SK-N-SH (cell line): ENCODE measurements around the gene PNKD.

Experiments used
- CTCF ChIP-seq: fragments of 200-600 bp; sonication (generic); IDR thresholded peaks from 2 replicates; pipeline ENCODE4 v1.6.1; 2017; ENCODE audit warnings: antibody characterized with exemption, mild to moderate bottlenecking, moderate library complexity
- EP300 ChIP-seq, 2 experiments: IDR thresholded peaks; 2 replicates each; pipeline versions ENCODE4 v1.4.0 to v1.6.1; 2012; ENCODE audit warnings: borderline replicate concordance in 1 of 2, low read depth in 1 of 2, low read length in 1 of 2
- EZH2phosphoT487 ChIP-seq: fragments of 200-600 bp; sonication (generic); IDR thresholded peaks from 2 replicates; pipeline ENCODE4 v1.6.1; 2017; ENCODE audit warnings: low read depth, mixed run types, mild to moderate bottlenecking, antibody characterized with exemption, moderate library complexity, borderline replicate concordance
- FOSL2 ChIP-seq: IDR thresholded peaks from 2 replicates; pipeline ENCODE4 v1.4.0; 2012; ENCODE audit warnings: low read depth, mild to moderate bottlenecking, moderate library complexity, borderline replicate concordance
- MXI1 ChIP-seq: IDR thresholded peaks from 2 replicates; pipeline ENCODE4 v1.6.1; 2012; ENCODE audit warnings: mild to moderate bottlenecking, low read depth, low read length, improper control_type of control experiment
- PBX3 ChIP-seq: IDR thresholded peaks from 2 replicates; pipeline ENCODE4; 2012
- POLR2AphosphoS5 ChIP-seq: IDR thresholded peaks from 2 replicates; pipeline ENCODE4 v1.6.1; 2012; ENCODE audit warnings: low read depth, low read length
- RAD21 ChIP-seq: IDR thresholded peaks from 2 replicates; pipeline ENCODE4 v1.6.1; 2012; ENCODE audit warnings: mild to moderate bottlenecking, low read length
- RCOR1 ChIP-seq: fragments of 150-350 bp; IDR thresholded peaks from 2 replicates; pipeline ENCODE4 v1.6.1; 2017; ENCODE audit warnings: antibody characterized with exemption, low read length
- RFX5 ChIP-seq: IDR thresholded peaks from 2 replicates; pipeline ENCODE4 v1.6.1; 2012; ENCODE audit warnings: mild to moderate bottlenecking, improper control_type of control experiment, low read length
- RXRA ChIP-seq: IDR thresholded peaks from 2 replicates; pipeline ENCODE4 v1.4.0; 2012; ENCODE audit warnings: low read depth, mild to moderate bottlenecking, borderline replicate concordance
- TEAD4 ChIP-seq: IDR thresholded peaks from 2 replicates; pipeline ENCODE4 v1.4.0; 2012; ENCODE audit warnings: mild to moderate bottlenecking, borderline replicate concordance; ENCODE audit not compliant: insufficient read depth
- ZBTB33 ChIP-seq: IDR thresholded peaks from 2 replicates; pipeline ENCODE4 v1.4.0; 2012; ENCODE audit warnings: low read depth, borderline replicate concordance

GRCh38 chr2:218269900-218270720 is at the start of gene PNKD, which contains the start of gene AAMP:
- TF ChIP-seq CTCF (0 out of 2 replicates have a peak, but pooled peaks have one; percentile 8), EP300 (IDR thresholded peaks at IDR 0.05; ENCODE audit: borderline replicate concordance in 1 of 2, low read depth in 1 of 2, low read length in 1 of 2) (no peak), RCOR1 (no peak), RXRA (no peak), POLR2AphosphoS5 (peak; percentile 74), ZBTB33 (no peak), MXI1 (peak; percentile 75; the same call in 1 of the 2 replicates), PBX3 (peak; percentile 100), FOSL2 (no peak), TEAD4 (no peak), RAD21 (peak; percentile 29), RFX5 (no peak), EZH2phosphoT487 (no peak)
